Right forelimb (tissue), 1 donor: ENCODE measurements around the gene SECISBP2.
"Not testable (repeated sequence)": the region's sequence is repeated elsewhere in the genome, so short reads cannot be mapped to it uniquely, and the experiment has no call there.

Experiments used
- DNase-seq: peaks from one replicate; pipeline ENCODE4 v3.0.0-alpha.2; 2018

SECISBP2 gene

GRCh38 chr9:89365532-89365912 lies 47.2 kb downstream of the SECISBP2 start:
- no peak for DNase-seq

DNA sequence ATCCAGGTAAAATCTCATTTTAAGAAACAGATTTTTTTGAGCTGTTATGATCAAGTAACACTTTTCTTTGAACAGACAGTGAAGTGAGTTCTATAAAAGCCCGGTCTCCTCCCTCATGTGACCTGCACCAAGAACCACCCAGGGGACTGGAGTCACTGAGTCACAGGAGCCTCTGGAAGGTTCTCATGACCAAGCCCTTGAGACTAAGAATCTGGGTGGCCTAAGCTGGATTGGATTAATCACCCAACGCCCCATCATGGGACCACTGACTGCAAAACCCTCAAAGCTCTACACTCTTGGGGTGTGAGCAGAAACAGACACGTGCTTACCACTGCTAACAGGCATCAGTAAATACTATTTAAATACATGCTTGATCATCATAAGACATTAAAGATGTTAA lies 48.4 kb downstream of the SECISBP2 start:
- no peak for DNase-seq

- DNase-seq: no peak
These were observed 49.0 kb downstream of the SECISBP2 start for GRCh38 chr9:89367281-89367680.

- DNase-seq: no peak
These were observed 49.6 kb downstream of the SECISBP2 start for GRCh38 chr9:89367726-89368437.

- no peak for DNase-seq
These were observed 50.2 kb downstream of the SECISBP2 start for GRCh38 chr9:89368550-89368949.

GRCh38 chr9:89368978-89369377 lies 50.7 kb downstream of the SECISBP2 start:
- DNase-seq: no peak

- no peak for DNase-seq
These were observed 52.3 kb downstream of the SECISBP2 start for GRCh38 chr9:89370593-89370992.

- DNase-seq: not testable (repeated sequence)
These were observed 53.5 kb downstream of the SECISBP2 start for GRCh38 chr9:89371791-89372190.

GRCh38 chr9:89372230-89372816 lies 54.0 kb downstream of the SECISBP2 start:
- no peak for DNase-seq

- DNase-seq: no peak
These were observed 54.7 kb downstream of the SECISBP2 start for GRCh38 chr9:89372979-89373378.

GRCh38 chr9:89374176-89374575 lies 55.9 kb downstream of the SECISBP2 start:
- DNase-seq: no peak

DNA sequence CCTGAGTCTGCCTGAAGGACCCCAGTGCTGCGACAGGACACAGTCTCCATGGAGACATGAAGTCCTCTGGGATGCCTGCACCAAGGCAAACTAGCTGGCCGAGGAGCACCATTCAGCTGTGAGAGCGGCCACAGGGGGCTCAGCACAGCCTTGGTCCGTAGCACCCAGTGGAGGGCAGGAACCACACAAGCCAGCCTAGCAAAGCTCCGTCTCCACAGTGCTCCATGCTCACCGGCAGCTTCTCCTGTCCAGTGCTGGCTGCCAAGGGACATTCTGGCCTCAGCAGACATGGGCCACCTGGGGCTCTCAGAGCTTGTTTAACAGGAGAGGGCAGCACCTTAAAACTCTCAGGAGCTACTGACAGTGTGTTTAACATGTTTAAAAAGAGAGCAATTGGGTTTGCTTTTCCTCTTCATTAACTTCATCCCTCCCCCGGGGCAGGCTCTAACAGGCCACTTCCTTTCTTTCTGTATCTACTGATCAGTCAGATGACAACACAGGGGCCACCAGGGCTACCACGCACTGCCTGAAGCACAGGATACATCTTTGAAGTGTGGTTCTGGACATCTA lies 57.0 kb downstream of the SECISBP2 start:
- DNase-seq: no peak

DNA sequence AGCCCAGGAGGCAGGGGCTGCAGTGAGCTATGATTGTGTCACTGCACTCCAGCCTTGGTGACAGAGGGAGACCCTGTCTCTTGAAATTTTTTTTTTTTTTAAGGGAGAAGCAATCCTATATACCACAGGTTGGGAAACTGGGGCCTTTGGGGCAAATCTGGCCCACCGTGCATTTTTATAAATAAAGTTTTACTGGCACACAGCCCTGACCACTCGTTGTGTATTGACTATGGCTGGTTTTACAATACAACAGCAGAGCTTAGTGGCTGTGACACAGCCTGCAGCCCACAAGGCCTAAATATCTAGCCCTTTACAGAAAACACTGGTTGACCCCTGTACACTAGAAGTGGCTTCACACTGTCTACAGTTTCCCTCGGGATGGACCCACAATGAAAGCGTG lies 58.0 kb downstream of the SECISBP2 start:
- DNase-seq: no peak

DNA sequence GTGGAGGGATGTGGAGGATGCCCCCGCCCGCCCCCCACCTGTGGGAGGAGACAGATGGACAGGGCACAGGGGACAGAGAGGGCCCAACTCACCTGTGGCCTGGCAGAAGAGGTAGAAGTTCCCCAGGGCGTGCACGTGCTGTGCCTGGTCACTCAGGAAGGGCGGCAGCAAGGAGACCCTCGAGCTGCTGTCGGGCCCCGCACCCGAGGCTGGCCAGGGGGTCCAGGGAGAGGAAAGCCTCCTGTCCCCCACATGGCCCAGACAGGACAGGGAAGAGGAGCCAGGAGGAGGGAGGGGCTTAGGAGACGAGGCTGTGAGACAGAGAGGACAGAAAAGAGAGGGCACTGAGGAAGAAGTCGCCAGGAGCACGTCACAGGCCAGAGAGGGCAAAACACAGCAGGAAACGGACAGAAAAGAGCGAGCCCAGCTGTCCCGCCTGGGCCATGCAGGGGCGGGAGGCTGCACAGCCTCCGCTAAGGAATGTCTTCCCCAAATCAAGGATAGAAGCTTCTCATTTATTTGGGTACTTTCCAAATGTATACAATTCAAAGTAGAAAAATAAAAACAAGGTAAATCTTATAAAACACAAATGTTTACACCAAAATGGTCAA lies 58.5 kb downstream of the SECISBP2 start:
- DNase-seq: no peak

- no peak for DNase-seq
These were observed 59.1 kb downstream of the SECISBP2 start for GRCh38 chr9:89377411-89377810.

DNA sequence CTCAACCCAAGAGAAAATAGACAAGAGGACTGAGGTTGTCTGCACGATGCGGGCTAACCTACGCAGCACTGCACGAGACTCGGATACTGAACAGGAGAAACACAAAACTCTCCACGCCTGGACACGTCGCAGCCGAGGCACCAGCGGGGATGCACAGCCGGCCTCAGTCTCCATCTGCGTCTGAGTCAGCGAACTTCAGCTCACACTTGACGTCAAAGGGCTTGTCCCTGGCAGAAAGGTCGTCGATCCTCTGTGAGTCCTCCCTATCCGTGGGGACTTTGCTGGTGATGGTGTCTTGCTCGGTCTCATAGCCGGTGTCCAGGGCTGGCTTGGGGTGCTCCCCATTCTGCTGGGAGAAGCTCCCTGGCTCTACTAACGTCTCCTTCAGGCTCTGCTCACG lies 60.2 kb downstream of the SECISBP2 start:
- DNase-seq: no peak

GRCh38 chr9:89379031-89379430 lies 60.7 kb downstream of the SECISBP2 start:
- DNase-seq: no peak

DNA sequence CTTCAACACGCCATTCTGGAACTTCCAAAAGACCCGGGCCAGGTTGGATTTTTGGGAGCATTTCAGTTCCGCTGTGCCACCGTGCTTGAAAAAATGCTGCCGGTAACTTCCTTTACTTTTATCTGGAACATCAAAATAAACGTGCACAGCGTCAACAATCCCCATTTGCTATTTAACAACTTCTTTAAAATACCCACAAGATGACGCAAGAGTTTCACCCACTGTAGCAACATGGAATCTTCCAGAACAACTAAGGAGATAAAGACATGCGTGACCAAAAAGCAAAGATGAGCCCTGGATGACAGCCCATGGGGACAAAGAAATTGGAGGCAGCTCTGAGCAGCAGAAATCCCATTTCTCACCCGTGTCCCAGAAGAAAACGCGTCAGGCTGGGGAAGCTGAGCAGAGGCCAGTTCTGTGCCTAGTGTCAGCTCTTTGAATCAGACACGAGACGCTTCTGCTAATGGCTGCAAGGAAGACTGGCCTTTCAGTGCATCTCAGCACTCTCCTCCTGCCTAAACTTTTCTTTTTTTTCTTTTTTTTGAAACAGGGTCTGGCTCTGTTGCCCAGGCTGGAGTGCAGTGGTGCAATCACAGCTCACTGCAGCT lies 61.3 kb downstream of the SECISBP2 start:
- DNase-seq: no peak

- DNase-seq: no peak
These were observed 62.4 kb downstream of the SECISBP2 start for GRCh38 chr9:89380437-89381307.

GRCh38 chr9:89381308-89381609 lies 63.0 kb downstream of the SECISBP2 start:
- no peak for DNase-seq

- no peak for DNase-seq
These were observed 64.0 kb downstream of the SECISBP2 start for GRCh38 chr9:89382026-89382986.
